OCI-LY1 (cell line): ENCODE measurements around the gene NTSR1.

Source experiments
- H2AFZ ChIP-seq: fragments of 200-600 bp; sonication (generic), shearing (Covaris generic); 2 replicates; pipeline ENCODE4 v1.6.0; 2014; ENCODE audit warnings: antibody characterized with exemption, mild to moderate bottlenecking, low read length
- H3F3A ChIP-seq: fragments of 200-600 bp; sonication (generic), shearing (Covaris generic); 2 replicates; pipeline ENCODE4 v1.6.0; 2014; ENCODE audit warnings: mild to moderate bottlenecking, antibody characterized with exemption, low read length, moderate library complexity; ENCODE audit not compliant: insufficient read depth
- H3K27ac ChIP-seq: fragments of 200-600 bp; sonication (generic); 2 replicates; pipeline ENCODE4 v1.5.1; 2014; ENCODE audit warnings: low read length, mixed run types, mild to moderate bottlenecking, low read depth; ENCODE audit not compliant: poor library complexity, severe bottlenecking
- H3K27me3 ChIP-seq: fragments of 200-600 bp; sonication (generic); 2 replicates; pipeline ENCODE4 v1.6.0; 2014; ENCODE audit warnings: antibody characterized with exemption, mild to moderate bottlenecking, low read length, moderate library complexity; ENCODE audit not compliant: insufficient read depth
- H3K36me3 ChIP-seq: fragments of 200-600 bp; sonication (generic); 2 replicates; pipeline ENCODE4 v1.6.1; 2014; ENCODE audit warnings: mild to moderate bottlenecking, antibody characterized with exemption, low read length, moderate library complexity, mixed read lengths; ENCODE audit not compliant: insufficient read depth
- H3K4me1 ChIP-seq: fragments of 200-600 bp; sonication (generic); 2 replicates; pipeline ENCODE4 v1.5.1; 2014; ENCODE audit warnings: mild to moderate bottlenecking, low read length, moderate library complexity; ENCODE audit not compliant: insufficient read depth, severe bottlenecking
- H3K4me2 ChIP-seq: fragments of 200-600 bp; sonication (generic), shearing (Covaris generic); 2 replicates; pipeline ENCODE4 v1.6.1; 2014; ENCODE audit warnings: low read length
- H3K4me3 ChIP-seq: fragments of 200-600 bp; sonication (generic); 2 replicates; pipeline ENCODE4 v1.5.1; 2014; ENCODE audit warnings: low read length, low read depth, mild to moderate bottlenecking, mixed read lengths; ENCODE audit not compliant: poor library complexity, severe bottlenecking
- H3K79me2 ChIP-seq: fragments of 200-600 bp; shearing (Covaris generic); 2 replicates; pipeline ENCODE4 v1.6.1; 2016; ENCODE audit warnings: mixed run types, low read length, mixed read lengths; ENCODE audit not compliant: insufficient read depth
- H3K9ac ChIP-seq: fragments of 200-600 bp; sonication (generic), shearing (Covaris generic); 2 replicates; pipeline ENCODE4 v1.6.1; 2014; ENCODE audit warnings: mild to moderate bottlenecking, low read length, mixed read lengths
- H3K9me2 ChIP-seq: fragments of 200-600 bp; sonication (generic), shearing (Covaris generic); 2 replicates; pipeline ENCODE4 v1.6.1; 2014; ENCODE audit warnings: low read depth, mild to moderate bottlenecking, low read length, mixed read lengths
- H3K9me3 ChIP-seq: fragments of 200-600 bp; shearing (Covaris generic); 2 replicates; pipeline ENCODE4 v1.6.1; 2014; ENCODE audit warnings: low read length, mixed read lengths
- H4K20me1 ChIP-seq: fragments of 200-600 bp; sonication (generic), shearing (Covaris generic); 2 replicates; pipeline ENCODE4 v1.6.0; 2016; ENCODE audit warnings: mild to moderate bottlenecking, low read length; ENCODE audit not compliant: insufficient read depth
- CTCF ChIP-seq: fragments of 200-600 bp; sonication (generic), shearing (Covaris generic); IDR thresholded peaks from 2 replicates; pipeline ENCODE4 v1.5.1; 2017; ENCODE audit warnings: mild to moderate bottlenecking, antibody characterized with exemption, low read length, moderate library complexity, mixed read lengths
- EZH2 ChIP-seq: fragments of 200-600 bp; sonication (generic), shearing (Covaris generic); IDR thresholded peaks from 2 replicates; pipeline ENCODE4 v1.8.0; 2017; ENCODE audit warnings: borderline replicate concordance, mixed run types, mild to moderate bottlenecking, antibody characterized with exemption, low read length, moderate library complexity, mixed read lengths

The NTSR1 gene

GRCh38 chr20:62778601-62779416, 70.2 kb downstream of the NTSR1 start:
- H3K4me2 ChIP-seq: no peak overlapping the region
- no peaks in the 10 kb centered on the region for H3F3A ChIP-seq
- no peaks in the 10 kb centered on the region for H4K20me1 ChIP-seq
- H3K36me3 ChIP-seq: no peaks in the 10 kb centered on the region
- H3K27me3 ChIP-seq: no peaks in the 10 kb centered on the region
- no peaks in the 10 kb centered on the region for H3K9me2 ChIP-seq
- H3K9ac ChIP-seq: no peak overlapping the region
- TF ChIP-seq EZH2 (no peak), CTCF (no peak)
- H3K4me1 ChIP-seq: peaks cover 8% of the 10 kb centered on the region
- no peak overlapping the region for H3K27ac ChIP-seq
- no peak overlapping the region for H2AFZ ChIP-seq
- no peak overlapping the region for H3K4me3 ChIP-seq
- no peaks in the 10 kb centered on the region for H3K9me3 ChIP-seq
- no peaks in the 10 kb centered on the region for H3K79me2 ChIP-seq

- Histone ChIP-seq H3K27me3 (no peaks in the 10 kb centered on the region), H2AFZ (no peak overlapping the region), H3F3A (no peaks in the 10 kb centered on the region), H3K36me3 (no peaks in the 10 kb centered on the region), H3K27ac (no peak overlapping the region), H3K9me2 (no peaks in the 10 kb centered on the region), H3K4me3 (no peak overlapping the region), H3K9me3 (no peaks in the 10 kb centered on the region), H3K79me2 (no peaks in the 10 kb centered on the region), H3K4me1 (peaks cover 8% of the 10 kb centered on the region), H4K20me1 (no peaks in the 10 kb centered on the region), H3K4me2 (no peak overlapping the region), H3K9ac (no peak overlapping the region)
- TF ChIP-seq CTCF (no peak), EZH2 (no peak)
Measured at GRCh38 chr20:62779417-62779685, 70.7 kb downstream of the NTSR1 start.

- Histone ChIP-seq H3K4me1 (peaks cover 8% of the 10 kb centered on the region), H4K20me1 (no peaks in the 10 kb centered on the region), H3K9ac (no peak overlapping the region), H3K79me2 (no peaks in the 10 kb centered on the region), H3F3A (no peaks in the 10 kb centered on the region), H3K27me3 (no peaks in the 10 kb centered on the region), H3K9me2 (no peaks in the 10 kb centered on the region), H2AFZ (no peak overlapping the region), H3K4me2 (no peak overlapping the region), H3K27ac (no peak overlapping the region), H3K4me3 (no peak overlapping the region), H3K36me3 (no peaks in the 10 kb centered on the region), H3K9me3 (no peaks in the 10 kb centered on the region)
- no peak for TF ChIP-seq EZH2
- TF ChIP-seq CTCF: no peak
Measured at GRCh38 chr20:62780204-62780603, 71.6 kb downstream of the NTSR1 start.
